Esophagus muscularis mucosa (tissue), 4 donors: ENCODE data around the gene KRTAP29-1. TPM values are rescaled to one million over a fixed set of nuclear protein-coding genes. Genes with fewer than 3 reads are reported as not detected.
A peak's percentile ranks its signal among the peaks of the same experiment; 100 is the strongest.

Source experiments
- DNase-seq: peaks from one replicate; pipeline ENCODE4 v3.0.0-alpha.2; 2017; ENCODE audit errors: extremely low spot score
- H3K27ac ChIP-seq, 4 donors: fragments of 200-600 bp; sonication (generic); replicated peaks in 1 of 4; 1 replicate in 3 of 4; 2 replicates in 1 of 4; pipeline ENCODE4 v1.5.1; 2016 to 2019; ENCODE audit warnings: mild to moderate bottlenecking in 1 of 4
- H3K27me3 ChIP-seq, 4 donors: fragments of 200-600 bp; sonication (generic); one replicate each; pipeline versions ENCODE4 v1.5.1 to v1.6.0; 2016 to 2019
- H3K36me3 ChIP-seq, 4 donors: fragments of 200-600 bp; sonication (generic); one replicate each; pipeline ENCODE4 v1.5.1; 2016 to 2019
- H3K4me1 ChIP-seq, 4 donors: fragments of 200-600 bp; sonication (generic); one replicate each; pipeline ENCODE4 v1.5.1; 2016 to 2019
- H3K4me3 ChIP-seq, 4 donors: fragments of 200-600 bp; sonication (generic); 1 replicate in 2 of 4; 2 replicates in 2 of 4; pipeline ENCODE4 v1.5.1; 2016 to 2019; ENCODE audit warnings: mild to moderate bottlenecking in 4 of 4, moderate library complexity in 1 of 4
- H3K9me3 ChIP-seq, 4 donors: fragments of 200-600 bp; sonication (generic); 1 replicate in 3 of 4; 2 replicates in 1 of 4; pipeline ENCODE4 v1.5.1; 2016 to 2019
- EP300 ChIP-seq: sonication (generic); formaldehyde crosslinking; IDR thresholded peaks from one replicate; pipeline ENCODE4 v1.6.1; 2017; ENCODE audit warnings: antibody characterized with exemption
- POLR2A ChIP-seq: fragments of 450-650 bp; IDR thresholded peaks from one replicate; pipeline ENCODE4 v1.6.1; 2017; ENCODE audit warnings: antibody characterized with exemption, moderate library complexity, mild to moderate bottlenecking, low read depth
- POLR2AphosphoS5 ChIP-seq, 2 donors: sonication (generic); formaldehyde crosslinking; IDR thresholded peaks; one replicate each; pipeline ENCODE4 v1.6.1; 2017; ENCODE audit warnings: antibody characterized with exemption in 2 of 2
- WGBS: methylation state at CpG from one replicate; pipeline ENCODE4 v1.1.5; 2018; 5-methylcytosine and 5-hydroxymethylcytosine counted together
- intact Hi-C: fragments of 100-400 bp; cut with DNase I; formaldehyde crosslinking; loops from one replicate; pipeline ENCODE4 v1.15.1; 2023
- total RNA-seq, 4 donors: library from RNA; depleted of rRNA; stranded (reverse); fragments of >200 nt; gene quantifications; one replicate each; pipeline versions ENCODE4 v1.1.0 to v1.2.1, GENCODE V29; 2016
- TF ChIP-seq, protein P1 (sequence below), 3 experiments: fragments of 200-600 bp in 2 of 3; fragments of 450-650 bp in 1 of 3; sonication (generic) in 2 of 3; IDR thresholded peaks; one replicate each; pipeline ENCODE4 v1.5.1; 2017 to 2019; ENCODE audit warnings: antibody characterized with exemption in 3 of 3, mild to moderate bottlenecking in 2 of 3, moderate library complexity in 1 of 3

The KRTAP29-1 gene
- total RNA-seq, 4 donors from 2014 or later: not detected

DNA sequence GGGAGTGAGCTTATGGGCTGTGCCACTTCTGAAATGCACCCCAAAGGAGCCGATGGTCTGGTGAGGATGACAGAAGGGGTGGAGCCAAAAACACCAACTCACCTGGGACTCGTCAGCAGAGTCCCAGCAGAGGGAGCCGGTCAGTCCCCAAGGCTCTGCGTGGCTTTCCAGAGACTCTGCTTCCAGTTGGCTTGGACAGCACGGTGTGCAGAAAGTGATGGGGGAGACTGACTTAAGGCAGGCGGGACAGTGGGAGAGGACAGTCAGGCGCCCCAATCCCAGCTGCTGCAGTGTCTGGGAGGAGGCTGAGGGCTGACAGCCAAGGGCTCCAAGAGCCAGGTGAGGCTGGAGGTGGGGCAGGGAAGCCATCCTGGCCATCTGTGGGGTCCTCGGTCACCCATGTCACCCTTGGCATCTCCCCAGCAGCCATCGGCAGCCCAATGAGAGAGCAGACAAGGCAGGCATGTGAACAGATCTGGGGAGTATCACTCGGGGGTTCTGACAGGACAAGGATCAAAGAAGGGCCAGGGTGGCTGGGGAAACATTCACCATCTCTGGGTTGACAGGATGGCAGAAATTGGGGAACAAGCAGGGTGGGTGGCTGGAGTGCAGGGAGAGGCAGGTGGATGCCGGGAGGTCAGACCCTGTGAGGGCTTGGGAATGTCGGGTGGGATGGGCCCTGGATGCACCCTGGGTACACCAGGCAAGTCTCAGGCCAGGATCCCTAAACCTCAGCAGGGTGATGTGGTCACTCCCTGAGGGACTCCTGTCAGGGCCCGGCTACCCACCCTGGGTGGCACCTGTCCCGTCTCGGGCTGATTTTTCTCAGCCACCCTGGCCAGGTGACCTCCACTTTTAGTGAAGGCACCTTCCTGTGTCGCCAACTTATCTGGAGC is 21.8 kb upstream of the KRTAP29-1 start:
- 78% methylated on average over 14 of the region's 16 CpGs for WGBS
- no peaks in the 10 kb centered on the region for H3K27me3 ChIP-seq
- H3K4me3 ChIP-seq: no peak overlapping the region
- no peak for DNase-seq
- H3K9me3 ChIP-seq: peaks cover 0 to 10% (median 4%) of the 10 kb centered on the region in 4 donors
- H3K36me3 ChIP-seq: no peaks in the 10 kb centered on the region
- no peak overlapping the region for H3K27ac ChIP-seq
- TF ChIP-seq EP300: no peak
- TF ChIP-seq, protein P1, sequence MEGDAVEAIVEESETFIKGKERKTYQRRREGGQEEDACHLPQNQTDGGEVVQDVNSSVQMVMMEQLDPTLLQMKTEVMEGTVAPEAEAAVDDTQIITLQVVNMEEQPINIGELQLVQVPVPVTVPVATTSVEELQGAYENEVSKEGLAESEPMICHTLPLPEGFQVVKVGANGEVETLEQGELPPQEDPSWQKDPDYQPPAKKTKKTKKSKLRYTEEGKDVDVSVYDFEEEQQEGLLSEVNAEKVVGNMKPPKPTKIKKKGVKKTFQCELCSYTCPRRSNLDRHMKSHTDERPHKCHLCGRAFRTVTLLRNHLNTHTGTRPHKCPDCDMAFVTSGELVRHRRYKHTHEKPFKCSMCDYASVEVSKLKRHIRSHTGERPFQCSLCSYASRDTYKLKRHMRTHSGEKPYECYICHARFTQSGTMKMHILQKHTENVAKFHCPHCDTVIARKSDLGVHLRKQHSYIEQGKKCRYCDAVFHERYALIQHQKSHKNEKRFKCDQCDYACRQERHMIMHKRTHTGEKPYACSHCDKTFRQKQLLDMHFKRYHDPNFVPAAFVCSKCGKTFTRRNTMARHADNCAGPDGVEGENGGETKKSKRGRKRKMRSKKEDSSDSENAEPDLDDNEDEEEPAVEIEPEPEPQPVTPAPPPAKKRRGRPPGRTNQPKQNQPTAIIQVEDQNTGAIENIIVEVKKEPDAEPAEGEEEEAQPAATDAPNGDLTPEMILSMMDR (IDR thresholded peaks at IDR 0.05): peak in 1 of 3 experiments; percentile 6
- intact Hi-C loops: loop anchor here (5.0 kb wide), 3 partner anchors 323 to 522 kb away; no protein-coding TSS in a partner anchor
- H3K4me1 ChIP-seq: no peaks in the 10 kb centered on the region

DNA sequence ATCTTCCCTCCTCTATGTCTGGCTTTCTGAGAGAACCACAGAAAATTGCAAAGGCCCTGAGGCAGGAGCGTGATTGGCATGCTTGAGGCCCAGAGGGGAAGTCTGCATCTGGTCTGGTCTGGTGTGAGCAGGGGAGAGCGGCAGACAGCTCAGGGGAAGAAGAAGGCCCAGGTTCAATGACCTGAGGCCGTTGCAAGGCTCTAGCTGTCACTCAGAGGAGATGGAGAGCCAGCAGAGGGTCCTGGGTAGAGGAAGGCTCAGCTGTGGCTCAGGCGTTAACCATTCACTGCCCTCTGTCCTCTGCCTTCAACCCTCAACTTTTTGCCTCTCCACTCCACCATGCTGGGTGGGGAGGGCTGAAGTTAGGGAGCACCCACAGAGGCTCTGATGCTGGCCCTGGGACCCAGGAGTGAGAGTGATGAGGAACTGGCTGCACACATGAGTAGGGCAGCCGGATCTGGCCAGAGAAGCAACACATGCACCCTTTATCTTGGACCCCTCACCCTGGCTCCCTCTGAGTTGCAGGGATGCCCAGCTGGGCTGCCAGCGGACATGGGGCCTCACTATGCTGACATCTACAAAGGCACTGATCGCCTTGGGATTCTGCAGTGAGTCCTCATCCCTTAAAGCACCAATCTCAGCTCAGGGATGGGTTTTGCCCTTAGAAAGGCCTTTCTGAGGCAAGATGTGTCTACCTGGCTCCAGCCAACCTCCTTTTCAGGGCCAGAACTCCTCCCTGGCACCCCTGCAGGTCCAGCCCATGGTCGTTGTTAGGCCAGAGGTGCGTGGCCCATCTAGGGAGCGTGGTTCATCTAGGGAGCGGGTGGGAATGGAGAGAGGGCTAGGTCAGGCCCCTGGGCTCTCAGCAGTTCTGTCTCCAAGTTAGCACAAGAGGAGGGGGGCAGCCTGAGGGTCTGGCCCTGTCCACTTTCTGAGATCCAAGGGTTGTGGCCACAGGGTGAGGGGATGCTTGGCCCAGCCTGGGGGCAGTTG is 20.5 kb upstream of the KRTAP29-1 start:
- Histone ChIP-seq H3K4me1 (no peaks in the 10 kb centered on the region), H3K36me3 (no peaks in the 10 kb centered on the region), H3K27ac (no peak overlapping the region), H3K4me3 (no peak overlapping the region), H3K9me3 (peaks cover 0 to 14% (median 5%) of the 10 kb centered on the region in 4 donors), H3K27me3 (no peaks in the 10 kb centered on the region)
- DNase-seq: no peak
- intact Hi-C loops: loop anchor here (5.0 kb wide), 3 partner anchors 324 to 521 kb away; no protein-coding TSS in a partner anchor
- WGBS: 90% methylated on average over 10 of the region's 11 CpGs
- TF ChIP-seq, protein P1 (IDR thresholded peaks at IDR 0.05): no peak
- TF ChIP-seq POLR2A (no peak), EP300 (no peak), POLR2AphosphoS5 (IDR thresholded peaks at IDR 0.05) (no peak)

DNA sequence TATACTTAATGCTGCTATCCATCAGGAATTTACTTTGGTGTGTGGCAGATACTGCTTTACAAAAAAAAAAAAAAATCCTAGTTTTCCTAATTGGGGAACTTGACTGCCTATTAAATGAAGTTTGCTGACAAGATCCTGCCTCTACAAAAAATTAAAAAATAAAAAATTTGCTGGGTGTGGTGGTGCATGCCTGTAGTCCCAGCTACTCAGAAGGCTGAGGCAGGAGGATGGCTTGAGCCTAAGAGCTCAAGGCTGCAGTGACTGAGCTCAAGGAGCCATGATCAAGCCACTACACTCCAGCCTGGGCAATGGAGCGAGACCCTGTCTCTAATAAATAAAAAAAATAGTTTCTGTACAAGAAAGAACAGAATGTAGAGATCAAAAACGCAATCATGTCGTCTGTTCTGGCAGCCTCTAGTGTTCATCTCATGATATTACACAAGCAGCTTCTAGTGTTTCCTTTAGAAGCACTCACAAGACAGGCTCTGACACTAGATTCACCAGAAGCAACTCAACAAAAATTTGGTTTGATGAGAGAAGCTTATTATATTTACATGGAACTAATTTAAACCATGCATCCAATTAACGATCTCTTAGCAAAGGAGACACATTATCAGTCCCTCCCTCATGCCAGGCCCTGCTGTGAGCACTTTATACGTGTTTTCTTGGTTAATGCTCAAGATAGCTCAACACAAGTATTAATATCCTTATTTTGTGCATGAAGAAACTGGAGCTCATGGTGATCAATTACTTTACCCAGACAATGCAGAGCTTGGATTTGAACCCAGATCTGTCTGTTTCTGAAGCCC is 19.6 kb upstream of the KRTAP29-1 start:
- H3K4me1 ChIP-seq: no peaks in the 10 kb centered on the region
- no peak overlapping the region for H3K27ac ChIP-seq
- no peaks in the 10 kb centered on the region for H3K36me3 ChIP-seq
- no peaks in the 10 kb centered on the region for H3K27me3 ChIP-seq
- 40% methylated on average over 5 of the region's 5 CpGs for whole genome bisulfite sequencing
- peaks cover 0 to 14% (median 5%) of the 10 kb centered on the region in 4 donors for H3K9me3 ChIP-seq
- intact Hi-C loops: loop anchor here (5.0 kb wide), 3 partner anchors 325 to 520 kb away; no protein-coding TSS in a partner anchor
- no peak overlapping the region for H3K4me3 ChIP-seq
- no peak for DNase-seq
- TF ChIP-seq, protein P1 (IDR thresholded peaks at IDR 0.05): peak; percentile 64 to 82 (median 68)
- no peak for TF ChIP-seq POLR2A

DNA sequence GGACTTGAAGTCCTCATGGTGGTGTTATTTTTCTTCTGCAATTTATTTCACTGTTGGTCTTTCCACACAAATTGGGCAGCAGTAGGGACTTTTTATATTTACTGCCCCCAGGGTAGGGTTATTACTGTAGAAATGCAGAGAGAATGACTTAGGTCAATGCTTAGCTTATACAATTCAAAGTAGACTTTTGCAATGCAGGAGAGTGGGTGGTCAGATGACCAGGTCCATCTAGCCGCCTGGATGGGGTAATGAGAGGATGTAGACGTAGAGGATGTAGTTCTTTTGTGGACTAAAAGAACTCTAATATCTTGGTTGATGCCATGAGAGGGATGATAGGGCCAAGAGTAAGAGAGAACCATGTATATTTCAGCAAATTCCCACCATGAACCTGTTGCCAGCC is 15.6 kb upstream of the KRTAP29-1 start:
- Histone ChIP-seq H3K4me3 (no peak overlapping the region), H3K4me1 (no peaks in the 10 kb centered on the region), H3K27ac (no peak overlapping the region), H3K9me3 (peaks cover 0 to 14% (median 5%) of the 10 kb centered on the region in 4 donors), H3K27me3 (peaks cover 0 to 26% (median 0%) of the 10 kb centered on the region in 4 donors), H3K36me3 (no peaks in the 10 kb centered on the region)
- no peak for TF ChIP-seq POLR2AphosphoS5 (IDR thresholded peaks at IDR 0.05)
- TF ChIP-seq EP300: no peak
- TF ChIP-seq, protein P1 (IDR thresholded peaks at IDR 0.05): no peak
- no peak for TF ChIP-seq POLR2A
- intact Hi-C loops: no loop called here
- 61% methylated on average over 2 of the region's 2 CpGs for WGBS
- DNase-seq: no peak
